Endothelial cell (in vitro differentiated cells): ENCODE results near the gene PLAC9. TPM values are rescaled to one million over a fixed set of nuclear protein-coding genes. Genes with fewer than 3 reads are reported as not detected.

Experiments used
- DNase-seq: peaks from one replicate; pipeline ENCODE4 v3.0.0; 2021; ENCODE audit warnings: low spot score
- H3K27ac Mint-ChIP-seq: one replicate; pipeline ENCODE4 v1.8.0; 2021; ENCODE audit warnings: mixed read lengths, inconsistent platforms; ENCODE audit not compliant: unreplicated experiment
- H3K27me3 Mint-ChIP-seq: one replicate; pipeline ENCODE4 v1.8.0; 2021; ENCODE audit warnings: mild to moderate bottlenecking, moderate library complexity, mixed read lengths, inconsistent platforms; ENCODE audit not compliant: unreplicated experiment
- H3K36me3 Mint-ChIP-seq: one replicate; pipeline ENCODE4 v1.8.0; 2021; ENCODE audit warnings: mild to moderate bottlenecking, low read depth, mixed read lengths, inconsistent platforms; ENCODE audit not compliant: unreplicated experiment
- H3K4me1 Mint-ChIP-seq: one replicate; pipeline ENCODE4 v1.8.0; 2021; ENCODE audit warnings: mild to moderate bottlenecking, mixed read lengths, inconsistent platforms; ENCODE audit not compliant: unreplicated experiment
- H3K4me3 Mint-ChIP-seq: one replicate; pipeline ENCODE4 v1.8.0; 2021; ENCODE audit warnings: mild to moderate bottlenecking, mixed read lengths, inconsistent platforms; ENCODE audit not compliant: unreplicated experiment
- H3K9me3 Mint-ChIP-seq: one replicate; pipeline ENCODE4 v1.8.0; 2021; ENCODE audit warnings: mixed read lengths, inconsistent platforms; ENCODE audit not compliant: unreplicated experiment
- total RNA-seq: library from RNA; stranded (reverse); fragmentation: NEBNext Ultra II Directional; extraction: Animal tissue kit (Norgen Biotek cat#: 25700); gene quantifications from one replicate; pipeline ENCODE4 v1.2.1, GENCODE V29; 2021; ENCODE audit not compliant: unreplicated experiment
- TF ChIP-seq, protein P1 (sequence below): fragments of 200-600 bp; sonication (generic); IDR thresholded peaks from one replicate; pipeline ENCODE4 v1.5.0; 2021; ENCODE audit warnings: antibody characterized with exemption; ENCODE audit not compliant: unreplicated experiment

Gene PLAC9
- total RNA-seq, 1 donor from 2014 or later: not detected

DNA sequence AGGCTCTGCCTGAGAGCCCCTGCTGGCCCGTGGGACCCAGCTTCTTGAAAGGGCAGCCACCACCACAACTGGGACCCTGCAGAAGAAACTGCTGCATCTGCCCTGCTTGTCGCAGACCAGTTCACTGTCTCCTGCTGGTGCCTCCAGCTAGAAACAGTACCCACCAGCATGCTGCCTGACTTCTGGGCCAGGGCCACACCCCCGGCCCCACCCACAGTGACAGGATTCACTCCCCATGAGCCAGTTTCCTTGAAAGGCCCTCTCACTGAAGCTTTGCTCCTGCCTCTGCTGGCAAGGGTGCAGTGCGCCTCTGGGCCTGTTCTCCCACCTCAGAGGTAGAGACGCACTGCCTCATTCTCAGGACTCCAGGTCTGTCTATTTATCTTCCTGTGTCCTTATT, 40.4 kb downstream of the PLAC9 start:
- no peak for DNase-seq
- TF ChIP-seq, protein P1, sequence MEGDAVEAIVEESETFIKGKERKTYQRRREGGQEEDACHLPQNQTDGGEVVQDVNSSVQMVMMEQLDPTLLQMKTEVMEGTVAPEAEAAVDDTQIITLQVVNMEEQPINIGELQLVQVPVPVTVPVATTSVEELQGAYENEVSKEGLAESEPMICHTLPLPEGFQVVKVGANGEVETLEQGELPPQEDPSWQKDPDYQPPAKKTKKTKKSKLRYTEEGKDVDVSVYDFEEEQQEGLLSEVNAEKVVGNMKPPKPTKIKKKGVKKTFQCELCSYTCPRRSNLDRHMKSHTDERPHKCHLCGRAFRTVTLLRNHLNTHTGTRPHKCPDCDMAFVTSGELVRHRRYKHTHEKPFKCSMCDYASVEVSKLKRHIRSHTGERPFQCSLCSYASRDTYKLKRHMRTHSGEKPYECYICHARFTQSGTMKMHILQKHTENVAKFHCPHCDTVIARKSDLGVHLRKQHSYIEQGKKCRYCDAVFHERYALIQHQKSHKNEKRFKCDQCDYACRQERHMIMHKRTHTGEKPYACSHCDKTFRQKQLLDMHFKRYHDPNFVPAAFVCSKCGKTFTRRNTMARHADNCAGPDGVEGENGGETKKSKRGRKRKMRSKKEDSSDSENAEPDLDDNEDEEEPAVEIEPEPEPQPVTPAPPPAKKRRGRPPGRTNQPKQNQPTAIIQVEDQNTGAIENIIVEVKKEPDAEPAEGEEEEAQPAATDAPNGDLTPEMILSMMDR: no peak
- Mint-ChIP-seq H3K27me3 (peaks cover 8% of the 10 kb centered on the region), H3K9me3 (no peaks in the 10 kb centered on the region), H3K36me3 (peaks cover 10% of the 10 kb centered on the region), H3K4me1 (peaks cover 7% of the 10 kb centered on the region), H3K27ac (no peak overlapping the region), H3K4me3 (no peak overlapping the region)

DNA sequence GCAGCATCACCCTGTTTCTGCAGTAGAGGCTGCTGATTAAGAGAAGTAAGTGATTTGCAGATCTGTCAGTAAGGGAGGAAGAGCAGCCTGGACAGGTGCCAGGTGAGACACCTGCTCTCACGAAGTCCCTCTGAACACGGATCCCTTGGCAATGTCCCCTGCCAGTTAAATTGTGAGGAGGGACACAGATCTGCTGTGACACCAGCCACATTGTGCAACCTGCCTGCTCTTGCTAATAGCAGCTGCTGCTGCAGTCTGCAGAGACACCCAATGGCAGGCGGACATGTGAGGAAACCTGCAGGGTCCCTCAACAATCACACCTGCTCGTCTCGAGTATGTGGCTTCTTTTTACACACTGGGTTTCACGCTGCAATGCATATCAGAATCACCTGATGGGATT, 40.9 kb downstream of the PLAC9 start:
- Mint-ChIP-seq H3K27me3 (peaks cover 5% of the 10 kb centered on the region), H3K27ac (no peak overlapping the region), H3K36me3 (peaks cover 10% of the 10 kb centered on the region), H3K4me1 (peaks cover 7% of the 10 kb centered on the region), H3K9me3 (no peaks in the 10 kb centered on the region), H3K4me3 (no peak overlapping the region)
- TF ChIP-seq, protein P1: no peak
- no peak for DNase-seq

DNA sequence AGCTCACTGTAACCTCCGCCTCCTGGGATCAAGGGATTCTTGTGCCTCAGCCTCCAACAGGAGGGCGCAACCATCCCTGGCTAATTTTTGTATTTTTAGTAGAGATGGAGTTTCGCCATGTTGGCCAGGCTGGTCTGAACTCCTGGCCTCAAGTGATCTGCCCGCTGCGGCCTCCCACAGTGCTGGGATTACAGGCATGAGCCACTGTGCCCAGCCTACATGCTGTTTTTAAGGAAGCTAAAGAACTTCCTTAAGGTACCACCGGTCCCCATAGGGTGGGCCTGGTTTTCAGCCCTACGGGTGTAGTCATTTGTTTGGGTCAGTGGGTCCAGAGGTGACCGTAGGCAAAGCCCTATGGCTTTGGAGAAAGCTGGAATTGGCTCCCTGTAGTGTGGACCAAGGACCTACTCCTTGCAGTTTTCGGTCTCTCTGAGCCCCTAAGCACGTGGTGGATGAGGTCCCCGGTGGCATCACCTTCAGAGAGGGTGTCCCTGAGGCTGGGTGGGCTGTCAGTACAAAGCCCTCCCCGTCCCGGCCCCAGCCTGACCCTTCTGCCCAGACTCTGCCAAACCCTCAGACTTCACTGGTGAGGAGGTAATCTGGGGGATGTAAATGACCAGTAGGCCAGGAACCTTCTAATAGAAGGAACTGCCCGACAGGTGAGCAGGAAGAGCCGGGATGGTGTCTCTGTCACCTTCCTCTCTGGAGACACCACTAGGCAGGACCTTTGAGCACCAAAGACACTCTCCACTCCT, 42.3 kb downstream of the PLAC9 start:
- H3K36me3 Mint-ChIP-seq: peaks cover 7% of the 10 kb centered on the region
- TF ChIP-seq, protein P1: no peak
- no peak overlapping the region for H3K27ac Mint-ChIP-seq
- H3K4me1 Mint-ChIP-seq: peaks cover 7% of the 10 kb centered on the region
- no peaks in the 10 kb centered on the region for H3K9me3 Mint-ChIP-seq
- DNase-seq: no peak
- no peak overlapping the region for H3K4me3 Mint-ChIP-seq
- peaks cover 4% of the 10 kb centered on the region for H3K27me3 Mint-ChIP-seq

DNA sequence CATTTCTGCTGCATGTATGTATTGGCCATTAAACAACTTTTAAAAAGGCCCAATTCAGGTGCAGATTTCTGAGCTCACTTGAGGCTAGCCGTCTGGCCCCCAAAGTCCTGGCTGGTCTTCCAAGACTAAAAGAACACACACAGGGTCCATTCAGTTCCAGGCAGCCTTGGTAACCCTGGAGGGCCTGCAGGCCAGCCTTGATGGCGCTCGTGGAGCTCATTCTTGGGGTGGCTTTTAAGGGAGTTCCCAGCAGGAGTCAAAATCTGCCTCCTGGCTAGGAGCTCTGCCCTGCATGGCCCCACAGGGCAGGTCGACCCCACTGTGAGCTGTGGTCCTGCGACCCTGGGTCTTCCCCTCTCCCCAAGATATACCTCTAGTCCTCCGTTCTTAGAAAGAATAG, 44.0 kb downstream of the PLAC9 start:
- DNase-seq: no peak
- H3K4me1 Mint-ChIP-seq: peaks cover 4% of the 10 kb centered on the region
- H3K36me3 Mint-ChIP-seq: no peaks in the 10 kb centered on the region
- H3K4me3 Mint-ChIP-seq: no peak overlapping the region
- peaks cover 2% of the 10 kb centered on the region for H3K27me3 Mint-ChIP-seq
- H3K27ac Mint-ChIP-seq: no peak overlapping the region
- H3K9me3 Mint-ChIP-seq: no peaks in the 10 kb centered on the region
- TF ChIP-seq, protein P1: no peak

DNA sequence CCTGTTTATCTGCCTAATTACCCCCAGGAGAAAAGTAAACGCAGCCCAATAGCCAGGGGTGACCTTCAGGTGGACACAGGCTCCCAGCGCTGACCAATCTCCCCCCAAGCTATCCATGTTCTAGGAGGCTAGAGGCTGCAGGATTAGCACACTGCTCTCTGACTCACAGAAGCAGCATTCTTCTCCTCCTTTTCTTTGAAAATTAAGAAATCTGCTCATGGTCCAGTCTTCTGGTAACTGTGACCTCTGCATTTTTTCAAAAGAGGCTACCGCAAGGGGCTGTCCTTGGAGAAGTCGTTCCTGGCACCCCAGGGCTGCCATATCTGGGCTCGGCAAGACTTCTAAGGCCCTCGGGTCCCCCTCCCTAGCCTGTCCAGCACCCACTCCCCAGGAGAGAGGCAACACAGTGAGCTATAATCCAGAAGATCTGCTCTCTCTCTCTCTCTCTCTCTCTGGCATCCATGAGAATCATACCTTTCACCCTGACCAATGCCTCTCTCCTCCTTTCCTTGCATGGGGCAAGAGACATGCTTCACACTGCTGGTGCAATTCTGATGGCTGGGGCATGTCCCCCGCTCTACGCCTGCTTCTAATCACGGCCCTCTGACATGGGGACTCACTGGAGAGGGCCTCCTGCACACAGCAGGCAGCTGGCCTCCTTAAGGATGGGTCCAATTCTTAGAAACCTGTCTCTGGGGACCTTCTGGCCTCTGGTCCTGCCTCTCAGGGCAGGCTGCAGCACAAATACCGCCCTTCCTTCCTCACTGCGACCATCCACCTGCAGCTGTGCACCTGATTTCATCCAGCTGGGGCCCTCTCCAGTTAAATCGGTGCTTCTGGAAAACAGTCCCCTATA, 45.5 kb downstream of the PLAC9 start:
- TF ChIP-seq, protein P1: no peak
- Mint-ChIP-seq H3K36me3 (no peaks in the 10 kb centered on the region), H3K27ac (no peak overlapping the region), H3K27me3 (peaks cover 3% of the 10 kb centered on the region), H3K4me1 (no peaks in the 10 kb centered on the region), H3K4me3 (no peak overlapping the region), H3K9me3 (no peaks in the 10 kb centered on the region)
- DNase-seq: no peak
